Calu3 (cell line): Measurements from ENCODE around the gene NOX5. TPM values are rescaled to one million over a fixed set of nuclear protein-coding genes. Genes with fewer than 3 reads are reported as not detected.

ENCODE experiments used
- BruUV-seq: library from RNA; stranded (reverse); fragments of 400-500 nt; replicated peaks from 2 replicates; lab custom pipeline; 2021; lab: Mats Ljungman, UMichigan
- CTCF ChIA-PET: fragments of 300-600 bp; sonication (Branson Sonifier 250); formaldehyde crosslinking; loops from one replicate; lab custom pipeline; 2022; ENCODE audit warnings: antibody characterized with exemption; lab: Charles Lee
- DNase-seq: peaks from one replicate; pipeline ENCODE4 v3.0.0; 2022
- H3K27ac Mint-ChIP-seq: one replicate; pipeline ENCODE4 v1.8.0; 2022; ENCODE audit warnings: mixed read lengths; ENCODE audit not compliant: unreplicated experiment
- H3K27me3 Mint-ChIP-seq: one replicate; pipeline ENCODE4 v1.8.0; 2022; ENCODE audit warnings: mixed read lengths; ENCODE audit not compliant: unreplicated experiment
- H3K36me3 Mint-ChIP-seq: one replicate; pipeline ENCODE4 v1.8.0; 2022; ENCODE audit warnings: mild to moderate bottlenecking, moderate library complexity, mixed read lengths; ENCODE audit not compliant: insufficient read depth, unreplicated experiment
- H3K4me1 Mint-ChIP-seq: one replicate; pipeline ENCODE4 v1.8.0; 2022; ENCODE audit warnings: mild to moderate bottlenecking, low read depth, mixed read lengths; ENCODE audit not compliant: unreplicated experiment
- H3K4me3 Mint-ChIP-seq: one replicate; pipeline ENCODE4 v1.8.0; 2022; ENCODE audit warnings: mild to moderate bottlenecking, low read depth, moderate library complexity, mixed read lengths; ENCODE audit not compliant: unreplicated experiment
- H3K9me3 Mint-ChIP-seq: one replicate; pipeline ENCODE4 v1.8.0; 2022; ENCODE audit warnings: low read depth, mixed read lengths; ENCODE audit not compliant: unreplicated experiment
- intact Hi-C: fragments of 100-400 bp; cut with micrococcal nuclease; formaldehyde crosslinking; loops from one replicate; pipeline ENCODE4 v1.10.0; 2022; ENCODE audit not compliant: unreplicated experiment
- total RNA-seq: library from RNA; stranded (reverse); gene quantifications from 2 replicates; pipeline ENCODE4 v1.2.3, GENCODE V29; 2022
- TF ChIP-seq, protein P1 (sequence below): fragments of 200-600 bp; IDR thresholded peaks from one replicate; pipeline ENCODE4 v1.8.0; 2022; ENCODE audit warnings: antibody characterized with exemption; ENCODE audit not compliant: unreplicated experiment

The NOX5 gene
- total RNA-seq, 1 experiment from 2014 or later = 0.14 TPM

GRCh38 chr15:69084404-69085030 is 70.0 kb downstream of the NOX5 start:
- no peak for DNase-seq
- no peaks in the 10 kb centered on the region for H3K9me3 Mint-ChIP-seq
- H3K36me3 Mint-ChIP-seq = peaks cover 3% of the 10 kb centered on the region
- TF ChIP-seq, protein P1, sequence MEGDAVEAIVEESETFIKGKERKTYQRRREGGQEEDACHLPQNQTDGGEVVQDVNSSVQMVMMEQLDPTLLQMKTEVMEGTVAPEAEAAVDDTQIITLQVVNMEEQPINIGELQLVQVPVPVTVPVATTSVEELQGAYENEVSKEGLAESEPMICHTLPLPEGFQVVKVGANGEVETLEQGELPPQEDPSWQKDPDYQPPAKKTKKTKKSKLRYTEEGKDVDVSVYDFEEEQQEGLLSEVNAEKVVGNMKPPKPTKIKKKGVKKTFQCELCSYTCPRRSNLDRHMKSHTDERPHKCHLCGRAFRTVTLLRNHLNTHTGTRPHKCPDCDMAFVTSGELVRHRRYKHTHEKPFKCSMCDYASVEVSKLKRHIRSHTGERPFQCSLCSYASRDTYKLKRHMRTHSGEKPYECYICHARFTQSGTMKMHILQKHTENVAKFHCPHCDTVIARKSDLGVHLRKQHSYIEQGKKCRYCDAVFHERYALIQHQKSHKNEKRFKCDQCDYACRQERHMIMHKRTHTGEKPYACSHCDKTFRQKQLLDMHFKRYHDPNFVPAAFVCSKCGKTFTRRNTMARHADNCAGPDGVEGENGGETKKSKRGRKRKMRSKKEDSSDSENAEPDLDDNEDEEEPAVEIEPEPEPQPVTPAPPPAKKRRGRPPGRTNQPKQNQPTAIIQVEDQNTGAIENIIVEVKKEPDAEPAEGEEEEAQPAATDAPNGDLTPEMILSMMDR = no peak
- no TSS peak for BruUV-seq
- H3K4me1 Mint-ChIP-seq = peaks cover 28% of the 10 kb centered on the region
- peaks cover 99% of the 10 kb centered on the region for H3K27me3 Mint-ChIP-seq
- H3K27ac Mint-ChIP-seq = no peak overlapping the region
- CTCF ChIA-PET = interaction anchor here (0.7 to 0.8 kb wide), 3 partner anchors 33 to 142 kb away, joined by 4 to 26 read pairs (median 5); no protein-coding TSS in a partner anchor
- no peak overlapping the region for H3K4me3 Mint-ChIP-seq
- intact Hi-C loops = no loop called here

- Mint-ChIP-seq H3K36me3 (peaks cover 5% of the 10 kb centered on the region), H3K27ac (no peak overlapping the region), H3K4me1 (peaks cover 22% of the 10 kb centered on the region), H3K9me3 (no peaks in the 10 kb centered on the region), H3K27me3 (peaks cover 99% of the 10 kb centered on the region), H3K4me3 (no peak overlapping the region)
- no TSS peak for BruUV-seq
- CTCF ChIA-PET = interaction anchor here (0.7 kb wide), 1 partner anchor 140 kb away, joined by 5 read pairs; no protein-coding TSS in a partner anchor
- DNase-seq = no peak
- TF ChIP-seq, protein P1 = no peak
- intact Hi-C loops = no loop called here
Measured at GRCh38 chr15:69085325-69086081, 71.0 kb downstream of the NOX5 start.

GRCh38 chr15:69086427-69087204 is 72.1 kb downstream of the NOX5 start:
- BruUV-seq = no TSS peak
- intact Hi-C loops = no loop called here
- no peak overlapping the region for H3K4me3 Mint-ChIP-seq
- H3K9me3 Mint-ChIP-seq = no peaks in the 10 kb centered on the region
- CTCF ChIA-PET = no interaction called here
- H3K36me3 Mint-ChIP-seq = peaks cover 5% of the 10 kb centered on the region
- DNase-seq = no peak
- H3K27me3 Mint-ChIP-seq = peaks cover 91% of the 10 kb centered on the region
- TF ChIP-seq, protein P1 = no peak
- H3K4me1 Mint-ChIP-seq = peaks cover 21% of the 10 kb centered on the region
- no peak overlapping the region for H3K27ac Mint-ChIP-seq

DNA sequence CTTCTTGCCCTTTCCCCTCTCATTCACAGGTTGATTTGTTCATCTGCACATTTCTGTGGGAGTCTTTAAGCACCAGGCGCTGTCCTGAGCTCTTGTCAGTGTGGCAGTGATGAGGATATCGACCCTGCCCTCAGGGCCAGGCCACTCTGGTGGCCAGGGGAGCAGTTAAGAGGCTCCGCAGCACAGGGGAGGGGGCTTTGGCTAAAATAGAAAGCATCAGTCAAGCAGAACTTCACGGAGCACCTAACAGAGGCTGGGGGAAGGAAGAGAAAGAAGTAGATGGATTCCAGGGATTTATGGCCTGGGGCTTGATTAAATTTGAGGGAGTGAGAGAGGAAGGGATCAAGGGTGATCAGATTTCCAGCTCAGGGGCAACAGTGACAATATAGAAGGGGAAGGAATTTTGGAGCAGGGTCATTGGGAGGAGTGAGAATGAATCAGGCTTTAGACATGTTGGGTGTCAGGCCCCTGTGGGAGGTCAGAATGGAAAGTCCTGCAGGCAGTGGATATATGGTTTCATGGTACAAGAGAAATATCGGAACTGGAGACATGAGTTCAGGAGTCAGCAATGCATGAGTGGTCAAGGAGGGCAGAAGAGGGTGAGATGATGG is 73.0 kb downstream of the NOX5 start:
- Mint-ChIP-seq H3K9me3 (no peaks in the 10 kb centered on the region), H3K36me3 (peaks cover 5% of the 10 kb centered on the region), H3K4me3 (no peak overlapping the region), H3K4me1 (peaks cover 30% of the 10 kb centered on the region), H3K27ac (no peak overlapping the region), H3K27me3 (peaks cover 82% of the 10 kb centered on the region)
- no peak for DNase-seq
- TF ChIP-seq, protein P1 = no peak
- CTCF ChIA-PET = no interaction called here
- no TSS peak for BruUV-seq
- intact Hi-C loops = no loop called here
